GM12864 (cell line): ENCODE measurements around the gene MAEL.

Experiments
- DNase-seq: peaks from one replicate; pipeline ENCODE4 v3.0.0-alpha.2; 2011; ENCODE audit warnings: low read depth
- H3K4me3 ChIP-seq: 2 replicates; pipeline ENCODE4 v1.5.1; 2011; ENCODE audit warnings: mild to moderate bottlenecking, low read depth, low read length, control low read depth
- TF ChIP-seq, protein P1 (sequence below): IDR thresholded peaks from 2 replicates; pipeline ENCODE4 v1.5.1; 2011; ENCODE audit warnings: low read depth, mild to moderate bottlenecking, moderate library complexity, low read length, control low read depth, inconsistent platforms; ENCODE audit errors: missing control alignments

Gene MAEL

DNA sequence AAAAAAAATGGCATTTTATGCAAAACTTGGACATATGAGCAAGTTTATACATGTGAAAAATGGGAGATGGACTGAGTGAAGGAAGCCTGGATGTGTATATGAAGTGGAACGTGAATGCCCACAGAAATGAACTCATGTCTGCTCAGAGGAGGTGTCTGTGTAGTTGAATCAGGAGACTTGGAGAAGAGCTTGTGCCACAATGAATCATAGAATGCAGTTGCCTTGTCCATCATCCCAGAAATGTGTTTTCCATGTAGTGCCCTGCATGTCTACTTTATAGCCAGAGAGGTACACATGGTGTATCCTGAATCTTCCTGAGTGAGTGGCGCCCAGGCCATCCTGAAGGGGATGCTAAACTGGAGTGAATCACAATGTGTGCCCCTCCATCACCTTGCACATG is 11.1 kb upstream of the MAEL start:
- DNase-seq = no peak
- TF ChIP-seq, protein P1, sequence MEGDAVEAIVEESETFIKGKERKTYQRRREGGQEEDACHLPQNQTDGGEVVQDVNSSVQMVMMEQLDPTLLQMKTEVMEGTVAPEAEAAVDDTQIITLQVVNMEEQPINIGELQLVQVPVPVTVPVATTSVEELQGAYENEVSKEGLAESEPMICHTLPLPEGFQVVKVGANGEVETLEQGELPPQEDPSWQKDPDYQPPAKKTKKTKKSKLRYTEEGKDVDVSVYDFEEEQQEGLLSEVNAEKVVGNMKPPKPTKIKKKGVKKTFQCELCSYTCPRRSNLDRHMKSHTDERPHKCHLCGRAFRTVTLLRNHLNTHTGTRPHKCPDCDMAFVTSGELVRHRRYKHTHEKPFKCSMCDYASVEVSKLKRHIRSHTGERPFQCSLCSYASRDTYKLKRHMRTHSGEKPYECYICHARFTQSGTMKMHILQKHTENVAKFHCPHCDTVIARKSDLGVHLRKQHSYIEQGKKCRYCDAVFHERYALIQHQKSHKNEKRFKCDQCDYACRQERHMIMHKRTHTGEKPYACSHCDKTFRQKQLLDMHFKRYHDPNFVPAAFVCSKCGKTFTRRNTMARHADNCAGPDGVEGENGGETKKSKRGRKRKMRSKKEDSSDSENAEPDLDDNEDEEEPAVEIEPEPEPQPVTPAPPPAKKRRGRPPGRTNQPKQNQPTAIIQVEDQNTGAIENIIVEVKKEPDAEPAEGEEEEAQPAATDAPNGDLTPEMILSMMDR = no peak
- no peak overlapping the region for H3K4me3 ChIP-seq

DNA sequence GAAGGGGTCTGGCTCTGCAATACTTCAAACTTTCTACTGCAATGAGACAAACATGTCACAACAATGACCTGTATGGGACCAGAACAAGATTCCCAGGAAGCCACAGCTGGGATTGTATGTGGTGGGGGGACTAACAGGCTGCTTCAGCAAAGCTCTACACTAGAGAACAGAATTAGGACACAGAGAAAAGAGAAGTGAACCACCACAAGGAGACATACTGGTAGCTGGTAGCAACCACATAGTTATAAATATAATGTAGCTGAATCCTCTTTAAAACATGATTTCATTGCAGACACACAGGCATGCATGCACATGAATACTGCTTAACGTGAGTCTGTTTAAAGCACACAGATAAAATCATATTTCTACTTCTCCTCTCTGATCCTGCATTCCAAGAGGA is 10.3 kb upstream of the MAEL start:
- no peak for DNase-seq
- H3K4me3 ChIP-seq = no peak overlapping the region
- TF ChIP-seq, protein P1 = no peak

DNA sequence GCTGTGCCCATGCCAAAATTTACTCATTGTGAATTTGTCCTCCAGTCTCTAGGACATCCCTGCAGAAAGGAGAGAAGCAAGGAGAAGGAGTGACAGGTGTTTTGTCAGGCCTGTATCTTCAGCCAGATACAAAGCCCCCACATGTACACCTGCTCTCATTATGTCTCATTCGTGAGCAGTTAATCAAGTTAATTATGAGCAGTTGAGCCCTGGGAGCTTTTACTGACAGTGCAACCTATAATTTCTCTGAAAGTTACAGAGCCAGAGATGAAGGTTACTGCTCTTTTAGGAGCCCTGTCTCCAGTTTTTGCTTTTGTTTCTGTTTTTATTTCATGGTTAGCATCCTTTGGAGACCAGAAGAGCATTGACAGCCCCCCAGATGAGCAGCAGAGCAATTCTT is 8.7 kb upstream of the MAEL start:
- no peak for DNase-seq
- TF ChIP-seq, protein P1 = no peak
- no peak overlapping the region for H3K4me3 ChIP-seq

DNA sequence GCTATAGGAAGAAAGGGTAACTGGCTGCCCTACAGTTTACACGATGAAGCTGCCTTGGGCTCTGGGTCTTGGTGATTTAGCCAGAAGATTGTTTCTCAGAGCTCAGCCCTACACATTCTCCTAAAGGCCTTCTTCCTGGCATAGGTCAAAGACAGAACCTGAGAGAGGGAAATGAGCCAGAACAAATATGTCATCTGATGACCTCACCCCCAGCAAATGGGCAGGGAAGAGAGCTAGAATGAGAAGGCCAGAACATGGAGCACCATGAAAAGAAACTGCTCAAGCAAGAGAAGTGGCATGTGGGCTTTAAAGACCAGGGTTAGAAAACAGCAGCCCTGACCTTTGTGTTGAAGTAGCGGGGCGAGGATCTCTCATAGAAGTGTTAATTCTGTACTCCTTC is 8.3 kb upstream of the MAEL start:
- TF ChIP-seq, protein P1 = no peak
- no peak for DNase-seq
- H3K4me3 ChIP-seq = no peak overlapping the region

DNA sequence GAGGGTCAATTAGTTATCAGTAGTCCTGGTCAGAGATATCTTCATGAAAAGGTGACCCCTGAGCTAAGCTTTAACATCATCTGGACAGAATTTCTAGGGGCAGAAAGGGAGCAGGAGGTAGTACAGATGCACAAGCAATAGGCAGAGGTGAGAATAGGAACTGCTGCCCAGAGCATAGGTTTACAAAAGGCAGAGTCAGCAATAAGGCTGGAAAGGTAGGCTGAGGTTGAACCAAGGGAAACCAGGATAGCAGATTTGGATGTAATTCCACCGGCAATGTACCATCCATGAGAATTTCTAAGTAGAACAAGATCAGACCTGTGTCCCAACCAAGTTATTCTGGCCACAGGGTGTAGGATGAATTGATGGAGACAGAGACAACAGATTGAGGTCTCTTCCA is 7.5 kb upstream of the MAEL start:
- no peak overlapping the region for H3K4me3 ChIP-seq
- no peak for DNase-seq
- TF ChIP-seq, protein P1 = no peak

DNA sequence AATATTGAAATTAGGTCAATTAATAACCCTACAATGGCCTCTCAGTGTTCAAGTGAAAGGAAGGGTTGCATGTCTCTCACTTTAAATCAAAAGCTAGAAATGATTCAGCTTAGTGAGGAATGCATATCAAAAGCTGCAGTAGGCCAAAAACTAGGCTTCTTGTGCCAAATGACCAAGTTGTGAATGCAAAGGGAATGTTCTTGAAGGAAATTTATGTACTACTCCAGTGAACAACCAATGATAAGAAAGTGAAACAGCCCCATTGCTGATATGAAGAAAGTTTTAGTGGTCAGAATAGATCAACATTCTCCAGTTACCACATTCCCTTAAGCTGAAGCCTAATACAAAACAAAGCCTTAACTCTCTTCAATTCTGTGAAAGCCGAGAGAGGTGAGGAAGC is 10.0 kb downstream of the MAEL start:
- H3K4me3 ChIP-seq = no peak overlapping the region
- DNase-seq = no peak
- TF ChIP-seq, protein P1 = no peak

DNA sequence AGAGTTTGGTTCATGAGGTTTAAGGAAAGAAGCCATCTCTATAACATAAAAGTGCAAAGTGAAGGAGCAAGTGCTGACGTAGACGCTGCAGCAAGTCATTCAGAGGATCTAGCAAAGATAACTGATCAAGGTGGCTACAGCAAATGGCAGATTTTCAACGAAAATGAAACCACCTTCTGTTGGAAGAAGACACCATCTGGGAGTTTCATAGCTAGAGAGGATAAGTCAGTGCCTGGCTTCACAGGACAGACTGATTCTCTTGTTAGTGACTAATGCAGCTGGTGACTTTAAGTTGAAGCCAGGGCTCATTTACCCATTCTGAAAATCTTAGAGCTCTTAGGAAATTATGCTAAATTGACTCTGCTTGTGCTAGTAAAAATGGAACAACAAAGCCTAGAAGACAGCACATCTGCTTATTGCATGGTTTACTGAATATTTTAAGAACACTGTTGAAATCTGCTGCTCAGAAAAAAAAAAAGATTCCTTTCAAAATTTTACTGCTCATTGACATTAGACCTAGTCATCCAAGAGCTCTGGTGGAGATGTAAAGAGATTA is 10.5 kb downstream of the MAEL start:
- no peak overlapping the region for H3K4me3 ChIP-seq
- peak; percentile 41 for DNase-seq
- TF ChIP-seq, protein P1 = no peak
